ENCODE data around the gene BAD. TPM values are rescaled to one million over a fixed set of nuclear protein-coding genes. Genes with fewer than 3 reads are reported as not detected.

Gene BAD
- total and polyA plus RNA-seq, 2 of the 13 experiments (the other 11 are each of a cell fraction or from before 2014, with no cell fraction given): 17.9 to 28.5 TPM

GRCh38 chr11:64247729-64248531, 36.5 kb downstream of the BAD start (continued):
- TF ChIP-seq FOXA1 (IDR thresholded peaks at IDR 0.05) (no peak), FOXA1 (CRISPR knock-in tag; IDR thresholded peaks at IDR 0.05) (no peak), MYPOP (CRISPR knock-in tag; IDR thresholded peaks at IDR 0.05) (peak; percentile 67; the same call in 1 of the 2 replicates), HNRNPK (IDR thresholded peaks at IDR 0.05; ENCODE audit: low read depth, low read length, poor library complexity, severe bottlenecking) (no peak), PITX1 (CRISPR knock-in tag; IDR thresholded peaks at IDR 0.05) (no peak; the same call in 1 of the 2 replicates), HNF4A (CRISPR knock-in tag; IDR thresholded peaks at IDR 0.05) (peak; percentile 22; the same call in 1 of the 2 replicates), HNRNPL (IDR thresholded peaks at IDR 0.05; ENCODE audit: low read depth, low read length) (no peak), CEBPG (CRISPR knock-in tag; IDR thresholded peaks at IDR 0.05) (no peak), FIP1L1 (IDR thresholded peaks at IDR 0.05; ENCODE audit: borderline replicate concordance, insufficient read depth, low read depth, low read length) (no peak), SALL1 (CRISPR knock-in tag; IDR thresholded peaks at IDR 0.05) (no peak), MED8 (CRISPR knock-in tag; IDR thresholded peaks at IDR 0.05; ENCODE audit: insufficient replicate concordance) (no peak), TCF12 (IDR thresholded peaks at IDR 0.05) (no peak), TCF12 (CRISPR knock-in tag; IDR thresholded peaks at IDR 0.05) (no peak), SALL2 (CRISPR knock-in tag; IDR thresholded peaks at IDR 0.05) (no peak), LRRFIP1 (CRISPR knock-in tag; conservative IDR thresholded peaks at IDR 0.05) (no peak), ZNF468 (CRISPR knock-in tag; IDR thresholded peaks at IDR 0.05) (no peak), ZNF446 (CRISPR knock-in tag; IDR thresholded peaks at IDR 0.05) (no peak), KLF11 (CRISPR knock-in tag; IDR thresholded peaks at IDR 0.05) (no peak), RBM39 (IDR thresholded peaks at IDR 0.05; ENCODE audit: low read depth, low read length, poor library complexity, severe bottlenecking) (no peak), ZNF878 (CRISPR knock-in tag; IDR thresholded peaks at IDR 0.05) (no peak), HNF1B (CRISPR knock-in tag; IDR thresholded peaks at IDR 0.05) (no peak), ZNF547 (CRISPR knock-in tag; IDR thresholded peaks at IDR 0.05) (no peak), CREBL2 (CRISPR knock-in tag; IDR thresholded peaks at IDR 0.05; ENCODE audit: borderline replicate concordance) (no peak)
- TF ChIP-seq, protein P1, sequence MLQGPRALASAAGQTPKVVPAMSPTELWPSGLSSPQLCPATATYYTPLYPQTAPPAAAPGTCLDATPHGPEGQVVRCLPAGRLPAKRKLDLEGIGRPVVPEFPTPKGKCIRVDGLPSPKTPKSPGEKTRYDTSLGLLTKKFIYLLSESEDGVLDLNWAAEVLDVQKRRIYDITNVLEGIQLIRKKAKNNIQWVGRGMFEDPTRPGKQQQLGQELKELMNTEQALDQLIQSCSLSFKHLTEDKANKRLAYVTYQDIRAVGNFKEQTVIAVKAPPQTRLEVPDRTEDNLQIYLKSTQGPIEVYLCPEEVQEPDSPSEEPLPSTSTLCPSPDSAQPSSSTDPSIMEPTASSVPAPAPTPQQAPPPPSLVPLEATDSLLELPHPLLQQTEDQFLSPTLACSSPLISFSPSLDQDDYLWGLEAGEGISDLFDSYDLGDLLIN (CRISPR knock-in tag; IDR thresholded peaks at IDR 0.05; ENCODE audit: borderline replicate concordance): 0 out of 2 replicates have a peak, but pooled peaks have one; percentile 41
